Tibial artery (tissue), 4 donors: ENCODE data around the gene SMIM41.

ENCODE experiments used
- DNase-seq, 2 donors: peaks; one replicate each; pipeline ENCODE4 v3.0.0-alpha.2; 2019
- H3K27ac ChIP-seq, 2 donors: fragments of 200-600 bp; sonication (generic) in 1 of 2; 1 replicate in 1 of 2; 2 replicates in 1 of 2; pipeline ENCODE4 v1.5.1; 2018 to 2019; ENCODE audit warnings: mild to moderate bottlenecking in 1 of 2
- H3K27me3 ChIP-seq, 2 donors: fragments of 200-600 bp; sonication (generic) in 1 of 2; one replicate each; pipeline versions ENCODE4 v1.5.1 to v1.6.0; 2016 to 2019
- H3K36me3 ChIP-seq, 3 donors: fragments of 200-600 bp; sonication (generic) in 2 of 3; one replicate each; pipeline ENCODE4 v1.5.1; 2016 to 2019; ENCODE audit warnings: mild to moderate bottlenecking in 2 of 3
- H3K4me1 ChIP-seq, 4 donors: fragments of 200-600 bp; sonication (generic) in 2 of 4; 1 replicate in 3 of 4; 2 replicates in 1 of 4; pipeline ENCODE4 v1.5.1; 2016 to 2019
- H3K4me3 ChIP-seq, 2 donors: fragments of 200-600 bp; sonication (generic) in 1 of 2; 1 replicate in 1 of 2; 2 replicates in 1 of 2; pipeline ENCODE4 v1.5.1; 2018 to 2019; ENCODE audit warnings: mild to moderate bottlenecking in 2 of 2
- H3K9me3 ChIP-seq, 3 donors: fragments of 200-600 bp; sonication (generic) in 1 of 3; one replicate each; pipeline ENCODE4 v1.5.1; 2016 to 2019
- CTCF ChIP-seq, 2 experiments: fragments of 200-600 bp in 1 of 2; fragments of 450-650 bp in 1 of 2; IDR thresholded peaks; one replicate each; pipeline ENCODE4 v1.5.1; 2017 to 2019; ENCODE audit warnings: antibody characterized with exemption in 2 of 2, mild to moderate bottlenecking in 1 of 2, moderate library complexity in 1 of 2
- intact Hi-C: fragments of 100-400 bp; cut with DNase I; formaldehyde crosslinking; loops from one replicate; pipeline ENCODE4 v1.15.0; 2023; ENCODE audit warnings: low total_unique reads

Gene SMIM41

GRCh38 chr12:52123487-52124186 is 44.1 kb downstream of the SMIM41 start:
- no peak for TF ChIP-seq CTCF (IDR thresholded peaks at IDR 0.05)
- H3K4me1 ChIP-seq: peaks cover 0 to 14% (median 0%) of the 10 kb centered on the region in 4 donors

GRCh38 chr12:52125476-52125900 is 46.0 kb downstream of the SMIM41 start:
- H3K27ac ChIP-seq: no peak overlapping the region
- no peak for TF ChIP-seq CTCF (IDR thresholded peaks at IDR 0.05)
- peaks cover 0 to 46% of the 10 kb centered on the region in 2 donors for H3K27me3 ChIP-seq
- H3K4me3 ChIP-seq: no peak overlapping the region
- no peaks in the 10 kb centered on the region for H3K9me3 ChIP-seq
- peak in 1 of 2 donors; percentile 31 for DNase-seq
- no peaks in the 10 kb centered on the region for H3K36me3 ChIP-seq
- intact Hi-C loops: no loop called here
- peaks cover 0 to 14% (median 0%) of the 10 kb centered on the region in 4 donors for H3K4me1 ChIP-seq

More at GRCh38 chr12:52123487-52124186, 44.1 kb downstream of the SMIM41 start:
- intact Hi-C loops: no loop called here
- Histone ChIP-seq H3K27me3 (peaks cover 0 to 52% of the 10 kb centered on the region in 2 donors), H3K27ac (no peak overlapping the region), H3K9me3 (no peaks in the 10 kb centered on the region), H3K4me3 (no peak overlapping the region), H3K36me3 (no peaks in the 10 kb centered on the region)
- DNase-seq: peak in 1 of 2 donors; percentile 42

- H3K27me3 ChIP-seq: peaks cover 0 to 40% of the 10 kb centered on the region in 2 donors
- H3K4me3 ChIP-seq: no peak overlapping the region
- peak overlapping the region in 1 of 2 donors; percentile 28 for H3K27ac ChIP-seq
- TF ChIP-seq CTCF (IDR thresholded peaks at IDR 0.05): no peak
- no peaks in the 10 kb centered on the region for H3K9me3 ChIP-seq
- DNase-seq: peak in 1 of 2 donors; percentile 53
- peaks cover 0 to 14% (median 0%) of the 10 kb centered on the region in 4 donors for H3K4me1 ChIP-seq
- H3K36me3 ChIP-seq: no peaks in the 10 kb centered on the region
- intact Hi-C loops: no loop called here
Measured at GRCh38 chr12:52126050-52126604, 46.6 kb downstream of the SMIM41 start.

GRCh38 chr12:52126605-52127578 is 47.4 kb downstream of the SMIM41 start:
- TF ChIP-seq CTCF (IDR thresholded peaks at IDR 0.05): no peak

GRCh38 chr12:52127683-52128450 is 48.4 kb downstream of the SMIM41 start:
- peak in 1 of 2 donors; percentile 35 for DNase-seq
- H3K27ac ChIP-seq: no peak overlapping the region

More at GRCh38 chr12:52126605-52127578, 47.4 kb downstream of the SMIM41 start:
- Histone ChIP-seq H3K9me3 (no peaks in the 10 kb centered on the region), H3K4me3 (no peak overlapping the region), H3K4me1 (peaks cover 0 to 8% (median 0%) of the 10 kb centered on the region in 4 donors), H3K27me3 (peaks cover 0 to 32% of the 10 kb centered on the region in 2 donors), H3K36me3 (no peaks in the 10 kb centered on the region), H3K27ac (peak overlapping the region in 1 of 2 donors; percentile 28)
- DNase-seq: peak; percentile 58 to 70
- intact Hi-C loops: no loop called here

More at GRCh38 chr12:52127683-52128450, 48.4 kb downstream of the SMIM41 start:
- Histone ChIP-seq H3K4me3 (no peak overlapping the region), H3K27me3 (peaks cover 0 to 25% of the 10 kb centered on the region in 2 donors), H3K4me1 (peaks cover 0 to 8% (median 0%) of the 10 kb centered on the region in 4 donors), H3K36me3 (no peaks in the 10 kb centered on the region), H3K9me3 (no peaks in the 10 kb centered on the region)
- TF ChIP-seq CTCF (IDR thresholded peaks at IDR 0.05): no peak
- intact Hi-C loops: no loop called here
